Measurements from ENCODE around the gene TIGD6. TPM values are rescaled to one million over a fixed set of nuclear protein-coding genes. Genes with fewer than 3 reads are reported as not detected.
A peak's percentile ranks its signal among the peaks of the same experiment; 100 is the strongest.

The TIGD6 gene
- polyA plus RNA-seq, 4 donors: 1.6 to 5.9 (median 3.0) TPM

DNA sequence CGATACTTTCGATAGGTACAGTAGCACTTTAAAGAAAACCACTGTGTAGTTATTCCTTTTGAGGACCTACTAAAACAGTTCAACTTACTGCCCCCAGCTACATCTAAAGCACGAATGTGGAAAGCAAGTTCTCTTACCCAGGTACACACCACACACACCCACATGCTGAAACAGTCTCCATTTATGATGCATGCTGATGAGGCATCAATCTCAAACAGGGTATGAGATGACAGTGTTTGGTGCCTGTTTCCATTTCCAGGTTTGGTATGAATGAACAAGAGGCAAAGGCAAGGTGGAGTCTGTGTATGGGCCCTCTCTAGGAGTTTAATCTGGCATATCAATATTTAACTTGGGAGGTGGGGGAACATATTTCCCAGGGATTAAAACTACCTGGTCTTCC, 14.0 kb upstream of the TIGD6 start:
- Histone ChIP-seq H3K4me3 (ENCODE audit: low read depth in 1 of 3, low read length in 3 of 3) (no peak overlapping the region), H3K27me3 (ENCODE audit: control insufficient read depth in 3 of 3, insufficient read depth in 3 of 3, low read length in 3 of 3) (no peaks in the 10 kb centered on the region), H3K36me3 (ENCODE audit: control insufficient read depth in 3 of 3, insufficient read depth in 2 of 3, low read depth in 1 of 3, low read length in 3 of 3) (peaks cover 7 to 40% (median 22%) of the 10 kb centered on the region in 3 donors), H3K9me3 (ENCODE audit: control insufficient read depth in 2 of 2, insufficient read depth in 1 of 2, low read depth in 1 of 2, low read length in 1 of 2) (peaks cover 0 to 8% of the 10 kb centered on the region in 2 donors), H3K27ac (ENCODE audit: low read depth in 1 of 3, low read length in 2 of 3) (no peak overlapping the region), H3K4me1 (ENCODE audit: control insufficient read depth in 3 of 3, insufficient read depth in 2 of 3, low read depth in 1 of 3, low read length in 2 of 3) (no peaks in the 10 kb centered on the region)
- no peak for FAIRE-seq
- 93 to 99% (median 95%) methylated on average over 3 of the region's 3 CpGs for WGBS, 3 donors
- DNase-seq: no peak

- H3K36me3 ChIP-seq (ENCODE audit: control insufficient read depth in 3 of 3, insufficient read depth in 2 of 3, low read depth in 1 of 3, low read length in 3 of 3): peaks cover 7 to 40% (median 20%) of the 10 kb centered on the region in 3 donors
- FAIRE-seq (no peak), DNase-seq (no peak)
- no peaks in the 10 kb centered on the region for H3K27me3 ChIP-seq (ENCODE audit: control insufficient read depth in 3 of 3, insufficient read depth in 3 of 3, low read length in 3 of 3)
- H3K4me3 ChIP-seq (ENCODE audit: low read depth in 1 of 3, low read length in 3 of 3): no peak overlapping the region
- peaks cover 0 to 8% of the 10 kb centered on the region in 2 donors for H3K9me3 ChIP-seq (ENCODE audit: control insufficient read depth in 2 of 2, insufficient read depth in 1 of 2, low read depth in 1 of 2, low read length in 1 of 2)
- WGBS, 3 donors: 63 to 83% (median 81%) methylated on average over 4 of the region's 4 CpGs
- H3K4me1 ChIP-seq (ENCODE audit: control insufficient read depth in 3 of 3, insufficient read depth in 2 of 3, low read depth in 1 of 3, low read length in 2 of 3): no peaks in the 10 kb centered on the region
- no peak overlapping the region for H3K27ac ChIP-seq (ENCODE audit: low read depth in 1 of 3, low read length in 2 of 3)
Measured at GRCh38 chr5:150013931-150014330, 13.5 kb upstream of the TIGD6 start.

DNA sequence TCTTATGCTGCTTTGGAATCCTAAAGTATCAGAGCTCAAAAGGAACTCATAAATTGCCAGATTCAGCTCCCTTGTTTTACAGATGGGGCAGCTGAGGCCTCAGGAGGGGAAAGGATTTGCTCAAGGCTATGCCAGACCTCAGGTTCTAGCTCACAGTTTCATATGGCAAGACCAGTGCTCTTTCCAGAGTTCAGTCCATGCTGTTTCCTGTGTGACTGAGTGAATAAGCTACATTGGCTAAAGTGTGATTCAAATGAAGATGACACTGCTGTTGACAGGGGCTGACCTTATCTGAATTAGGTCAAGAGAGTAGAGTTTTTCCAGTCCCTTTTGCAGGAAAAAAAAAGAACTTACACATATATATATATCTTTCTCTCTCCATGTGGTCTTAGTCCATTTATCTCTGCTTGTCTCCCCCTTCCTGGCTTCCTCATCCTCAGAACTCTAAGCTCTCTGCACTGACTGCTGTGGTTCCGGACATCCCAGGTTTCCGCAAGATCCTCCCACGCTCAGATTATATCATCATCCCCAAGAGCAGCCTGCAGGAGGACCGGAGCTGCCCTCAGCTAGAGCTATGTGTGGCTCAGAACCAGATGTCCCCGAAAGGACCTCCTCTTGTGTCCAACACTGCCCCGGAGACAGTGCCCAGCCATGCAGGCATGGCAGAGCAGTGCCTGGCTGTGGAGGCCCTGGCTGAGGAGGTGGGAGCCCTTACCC, 9.4 kb upstream of the TIGD6 start:
- no peak overlapping the region for H3K27ac ChIP-seq (ENCODE audit: low read depth in 1 of 3, low read length in 2 of 3)
- DNase-seq: no peak
- H3K27me3 ChIP-seq (ENCODE audit: control insufficient read depth in 3 of 3, insufficient read depth in 3 of 3, low read length in 3 of 3): no peaks in the 10 kb centered on the region
- H3K4me3 ChIP-seq (ENCODE audit: low read depth in 1 of 3, low read length in 3 of 3): no peak overlapping the region
- H3K36me3 ChIP-seq (ENCODE audit: control insufficient read depth in 3 of 3, insufficient read depth in 2 of 3, low read depth in 1 of 3, low read length in 3 of 3): peaks cover 11 to 43% (median 15%) of the 10 kb centered on the region in 3 donors
- no peak for FAIRE-seq
- H3K4me1 ChIP-seq (ENCODE audit: control insufficient read depth in 3 of 3, insufficient read depth in 2 of 3, low read depth in 1 of 3, low read length in 2 of 3): no peaks in the 10 kb centered on the region
- 95 to 99% (median 96%) methylated on average over 6 of the region's 6 CpGs for WGBS, 3 donors
- H3K9me3 ChIP-seq (ENCODE audit: control insufficient read depth in 2 of 2, insufficient read depth in 1 of 2, low read depth in 1 of 2, low read length in 1 of 2): no peaks in the 10 kb centered on the region

GRCh38 chr5:150007050-150007449, 6.6 kb upstream of the TIGD6 start:
- FAIRE-seq (no peak), DNase-seq (no peak)
- H3K36me3 ChIP-seq (ENCODE audit: control insufficient read depth in 3 of 3, insufficient read depth in 2 of 3, low read depth in 1 of 3, low read length in 3 of 3): peaks cover 5 to 49% (median 10%) of the 10 kb centered on the region in 3 donors
- H3K27ac ChIP-seq (ENCODE audit: low read depth in 1 of 3, low read length in 2 of 3): no peak overlapping the region
- no peak overlapping the region for H3K4me3 ChIP-seq (ENCODE audit: low read depth in 1 of 3, low read length in 3 of 3)
- peaks cover 0 to 11% (median 5%) of the 10 kb centered on the region in 3 donors for H3K4me1 ChIP-seq (ENCODE audit: control insufficient read depth in 3 of 3, insufficient read depth in 2 of 3, low read depth in 1 of 3, low read length in 2 of 3)
- H3K27me3 ChIP-seq (ENCODE audit: control insufficient read depth in 3 of 3, insufficient read depth in 3 of 3, low read length in 3 of 3): no peaks in the 10 kb centered on the region
- H3K9me3 ChIP-seq (ENCODE audit: control insufficient read depth in 2 of 2, insufficient read depth in 1 of 2, low read depth in 1 of 2, low read length in 1 of 2): no peaks in the 10 kb centered on the region

- peaks cover 5 to 44% (median 10%) of the 10 kb centered on the region in 3 donors for H3K36me3 ChIP-seq (ENCODE audit: control insufficient read depth in 3 of 3, insufficient read depth in 2 of 3, low read depth in 1 of 3, low read length in 3 of 3)
- 91 to 96% (median 95%) methylated on average over 4 of the region's 4 CpGs for WGBS, 3 donors
- FAIRE-seq: no peak
Measured at GRCh38 chr5:150006318-150006717, 5.9 kb upstream of the TIGD6 start.

GRCh38 chr5:150001660-150002486, 1.4 kb upstream of the TIGD6 start:
- peak overlapping the region in 2 of 3 donors; percentile 73 to 98 for H3K27ac ChIP-seq (ENCODE audit: low read depth in 1 of 3, low read length in 2 of 3)
- DNase-seq (peak; percentile 70 to 73), FAIRE-seq (no peak)
- no peaks in the 10 kb centered on the region for H3K27me3 ChIP-seq (ENCODE audit: control insufficient read depth in 3 of 3, insufficient read depth in 3 of 3, low read length in 3 of 3)
- 13% methylated on average over 8 of the region's 8 CpGs for WGBS, 3 donors
- peaks cover 3 to 13% (median 11%) of the 10 kb centered on the region in 3 donors for H3K4me1 ChIP-seq (ENCODE audit: control insufficient read depth in 3 of 3, insufficient read depth in 2 of 3, low read depth in 1 of 3, low read length in 2 of 3)
- peak overlapping the region; percentile 77 to 100 (median 94) for H3K4me3 ChIP-seq (ENCODE audit: low read depth in 1 of 3, low read length in 3 of 3)
- H3K36me3 ChIP-seq (ENCODE audit: control insufficient read depth in 3 of 3, insufficient read depth in 2 of 3, low read depth in 1 of 3, low read length in 3 of 3): peaks cover 3 to 22% (median 8%) of the 10 kb centered on the region in 3 donors
- no peaks in the 10 kb centered on the region for H3K9me3 ChIP-seq (ENCODE audit: control insufficient read depth in 2 of 2, insufficient read depth in 1 of 2, low read depth in 1 of 2, low read length in 1 of 2)

More at GRCh38 chr5:150006318-150006717, 5.9 kb upstream of the TIGD6 start:
- Histone ChIP-seq H3K4me1 (ENCODE audit: control insufficient read depth in 3 of 3, insufficient read depth in 2 of 3, low read depth in 1 of 3, low read length in 2 of 3) (peaks cover 0 to 11% (median 6%) of the 10 kb centered on the region in 3 donors), H3K27me3 (ENCODE audit: control insufficient read depth in 3 of 3, insufficient read depth in 3 of 3, low read length in 3 of 3) (no peaks in the 10 kb centered on the region), H3K9me3 (ENCODE audit: control insufficient read depth in 2 of 2, insufficient read depth in 1 of 2, low read depth in 1 of 2, low read length in 1 of 2) (no peaks in the 10 kb centered on the region), H3K27ac (ENCODE audit: low read depth in 1 of 3, low read length in 2 of 3) (no peak overlapping the region), H3K4me3 (ENCODE audit: low read depth in 1 of 3, low read length in 3 of 3) (no peak overlapping the region)
- no peak for DNase-seq

DNA sequence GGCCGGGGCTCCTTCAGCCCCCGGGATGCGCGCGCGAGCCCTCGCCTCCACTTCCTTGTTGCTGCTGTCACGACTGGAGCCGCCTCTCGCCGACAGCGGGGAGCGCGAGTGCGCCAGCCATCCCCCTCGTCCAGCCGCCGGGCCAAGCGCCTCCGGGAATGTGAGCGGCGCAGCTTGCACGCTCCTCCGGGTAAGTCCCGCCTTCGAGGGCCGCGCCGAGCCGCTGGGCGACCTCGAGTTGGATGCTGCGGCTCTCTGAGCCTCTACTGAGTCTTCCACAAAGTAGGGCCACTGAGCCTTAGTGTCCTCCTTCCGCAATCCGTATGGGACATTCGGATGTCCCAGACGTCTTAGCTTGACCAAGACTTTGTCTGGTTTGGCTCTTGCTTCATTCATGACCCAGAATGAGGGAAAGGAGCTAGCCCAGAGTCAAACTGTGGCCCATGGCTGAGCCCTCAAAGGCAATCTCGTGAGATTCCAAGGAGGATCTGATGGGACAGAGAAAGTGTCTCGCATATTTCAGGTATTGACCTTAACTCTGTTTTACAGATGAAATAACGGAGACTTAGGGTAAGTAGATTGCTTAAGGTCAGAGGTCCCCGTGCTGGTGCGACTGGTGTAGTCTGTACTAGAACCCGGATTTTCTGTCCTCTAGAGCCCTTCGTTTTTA, 671 bp upstream of the TIGD6 start:
- H3K4me1 ChIP-seq (ENCODE audit: control insufficient read depth in 3 of 3, insufficient read depth in 2 of 3, low read depth in 1 of 3, low read length in 2 of 3): peaks cover 3 to 20% (median 11%) of the 10 kb centered on the region in 3 donors
- peaks cover 3 to 19% (median 4%) of the 10 kb centered on the region in 3 donors for H3K36me3 ChIP-seq (ENCODE audit: control insufficient read depth in 3 of 3, insufficient read depth in 2 of 3, low read depth in 1 of 3, low read length in 3 of 3)
- WGBS, 3 donors: 0 to 1% (median 1%) methylated on average over 42 to 44 of the region's 44 CpGs
- peak; percentile 46 to 61 for DNase-seq
- FAIRE-seq: no peak
- no peaks in the 10 kb centered on the region for H3K27me3 ChIP-seq (ENCODE audit: control insufficient read depth in 3 of 3, insufficient read depth in 3 of 3, low read length in 3 of 3)
- no peaks in the 10 kb centered on the region for H3K9me3 ChIP-seq (ENCODE audit: control insufficient read depth in 2 of 2, insufficient read depth in 1 of 2, low read depth in 1 of 2, low read length in 1 of 2)
- peak overlapping the region; percentile 77 to 100 (median 94) for H3K4me3 ChIP-seq (ENCODE audit: low read depth in 1 of 3, low read length in 3 of 3)
- H3K27ac ChIP-seq (ENCODE audit: low read depth in 1 of 3, low read length in 2 of 3): peak overlapping the region; percentile 73 to 98 (median 92)

DNA sequence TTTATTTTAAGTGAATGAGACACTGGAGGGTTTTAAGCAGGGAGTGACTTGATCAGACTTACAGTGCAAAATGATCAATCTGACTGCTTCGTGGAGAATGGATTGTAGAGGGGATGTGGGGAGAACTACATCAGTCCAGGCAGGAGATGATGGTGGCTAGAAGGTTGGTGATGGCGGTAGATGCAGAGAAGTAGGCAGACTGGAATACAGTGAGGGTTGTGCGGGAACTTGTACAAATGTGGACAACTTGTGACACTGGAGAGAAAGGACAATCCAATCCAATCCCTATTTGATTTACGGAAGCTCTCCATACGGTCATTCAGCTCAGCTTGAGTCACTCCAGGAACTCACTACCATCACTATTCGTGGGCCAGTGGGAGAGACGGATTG, 593 bp downstream of the TIGD6 start:
- Histone ChIP-seq H3K27me3 (ENCODE audit: control insufficient read depth in 3 of 3, insufficient read depth in 3 of 3, low read length in 3 of 3) (no peaks in the 10 kb centered on the region), H3K27ac (ENCODE audit: low read depth in 1 of 3, low read length in 2 of 3) (peak overlapping the region; percentile 73 to 98 (median 92)), H3K4me1 (ENCODE audit: control insufficient read depth in 3 of 3, insufficient read depth in 2 of 3, low read depth in 1 of 3, low read length in 2 of 3) (peaks cover 3 to 30% (median 11%) of the 10 kb centered on the region in 3 donors), H3K36me3 (ENCODE audit: control insufficient read depth in 3 of 3, insufficient read depth in 2 of 3, low read depth in 1 of 3, low read length in 3 of 3) (peaks cover 1 to 17% (median 4%) of the 10 kb centered on the region in 3 donors), H3K4me3 (ENCODE audit: low read depth in 1 of 3, low read length in 3 of 3) (peak overlapping the region; percentile 77 to 100 (median 94)), H3K9me3 (ENCODE audit: control insufficient read depth in 2 of 2, insufficient read depth in 1 of 2, low read depth in 1 of 2, low read length in 1 of 2) (no peaks in the 10 kb centered on the region)
- FAIRE-seq: no peak
- no peak for DNase-seq
- 8 to 21% (median 16%) methylated on average over 7 of the region's 7 CpGs for WGBS, 3 donors
